Endothelial cell (in vitro differentiated cells): ENCODE measurements around the gene DESI2. TPM values are rescaled to one million over a fixed set of nuclear protein-coding genes. Genes with fewer than 3 reads are reported as not detected.
"Not testable (repeated sequence)": the region's sequence is repeated elsewhere in the genome, so short reads cannot be mapped to it uniquely, and the experiment has no call there.

Source experiments
- DNase-seq: peaks from one replicate; pipeline ENCODE4 v3.0.0; 2021; ENCODE audit warnings: low spot score
- H3K27ac Mint-ChIP-seq: one replicate; pipeline ENCODE4 v1.8.0; 2021; ENCODE audit warnings: mixed read lengths, inconsistent platforms; ENCODE audit not compliant: unreplicated experiment
- H3K27me3 Mint-ChIP-seq: one replicate; pipeline ENCODE4 v1.8.0; 2021; ENCODE audit warnings: mild to moderate bottlenecking, moderate library complexity, mixed read lengths, inconsistent platforms; ENCODE audit not compliant: unreplicated experiment
- H3K36me3 Mint-ChIP-seq: one replicate; pipeline ENCODE4 v1.8.0; 2021; ENCODE audit warnings: mild to moderate bottlenecking, low read depth, mixed read lengths, inconsistent platforms; ENCODE audit not compliant: unreplicated experiment
- H3K4me1 Mint-ChIP-seq: one replicate; pipeline ENCODE4 v1.8.0; 2021; ENCODE audit warnings: mild to moderate bottlenecking, mixed read lengths, inconsistent platforms; ENCODE audit not compliant: unreplicated experiment
- H3K4me3 Mint-ChIP-seq: one replicate; pipeline ENCODE4 v1.8.0; 2021; ENCODE audit warnings: mild to moderate bottlenecking, mixed read lengths, inconsistent platforms; ENCODE audit not compliant: unreplicated experiment
- H3K9me3 Mint-ChIP-seq: one replicate; pipeline ENCODE4 v1.8.0; 2021; ENCODE audit warnings: mixed read lengths, inconsistent platforms; ENCODE audit not compliant: unreplicated experiment
- CTCF ChIP-seq: fragments of 200-600 bp; sonication (generic); IDR thresholded peaks from one replicate; pipeline ENCODE4 v1.5.0; 2021; ENCODE audit warnings: antibody characterized with exemption; ENCODE audit not compliant: unreplicated experiment
- total RNA-seq: library from RNA; stranded (reverse); fragmentation: NEBNext Ultra II Directional; extraction: Animal tissue kit (Norgen Biotek cat#: 25700); gene quantifications from one replicate; pipeline ENCODE4 v1.2.1, GENCODE V29; 2021; ENCODE audit not compliant: unreplicated experiment

DESI2 gene
- total RNA-seq, 1 donor from 2014 or later: 52.5 TPM

- Mint-ChIP-seq H3K27ac (no peak overlapping the region), H3K4me1 (peaks cover 24% of the 10 kb centered on the region), H3K4me3 (no peak overlapping the region), H3K36me3 (peaks cover 34% of the 10 kb centered on the region), H3K27me3 (no peaks in the 10 kb centered on the region), H3K9me3 (no peaks in the 10 kb centered on the region)
- DNase-seq: no peak
- TF ChIP-seq CTCF: no peak
These were observed 7.7 kb downstream of the DESI2 start for GRCh38 chr1:244660595-244660994.

- not testable (repeated sequence) for H3K9me3 Mint-ChIP-seq, H3K4me3 Mint-ChIP-seq, DNase-seq, H3K27me3 Mint-ChIP-seq, H3K27ac Mint-ChIP-seq
- Mint-ChIP-seq H3K4me1 (peaks cover 19% of the 10 kb centered on the region), H3K36me3 (peaks cover 34% of the 10 kb centered on the region)
These were observed 8.8 kb downstream of the DESI2 start for GRCh38 chr1:244661569-244662312.

GRCh38 chr1:244662599-244662998, 9.7 kb downstream of the DESI2 start:
- H3K27me3 Mint-ChIP-seq: no peaks in the 10 kb centered on the region
- TF ChIP-seq CTCF: no peak
- H3K36me3 Mint-ChIP-seq: peaks cover 28% of the 10 kb centered on the region
- no peaks in the 10 kb centered on the region for H3K9me3 Mint-ChIP-seq
- no peak overlapping the region for H3K4me3 Mint-ChIP-seq
- DNase-seq: no peak
- H3K27ac Mint-ChIP-seq: no peak overlapping the region
- H3K4me1 Mint-ChIP-seq: peaks cover 10% of the 10 kb centered on the region

- DNase-seq: no peak
- no peak overlapping the region for H3K4me3 Mint-ChIP-seq
- peaks cover 14% of the 10 kb centered on the region for H3K36me3 Mint-ChIP-seq
- H3K9me3 Mint-ChIP-seq: no peaks in the 10 kb centered on the region
- no peak overlapping the region for H3K27ac Mint-ChIP-seq
- H3K4me1 Mint-ChIP-seq: no peaks in the 10 kb centered on the region
- TF ChIP-seq CTCF: no peak
- peaks cover 2% of the 10 kb centered on the region for H3K27me3 Mint-ChIP-seq
These were observed 11.4 kb downstream of the DESI2 start for GRCh38 chr1:244664353-244664752.

GRCh38 chr1:244665771-244666217, 12.9 kb downstream of the DESI2 start:
- Mint-ChIP-seq H3K27ac (no peak overlapping the region), H3K4me1 (no peaks in the 10 kb centered on the region), H3K36me3 (peaks cover 8% of the 10 kb centered on the region), H3K4me3 (no peak overlapping the region), H3K27me3 (peaks cover 2% of the 10 kb centered on the region), H3K9me3 (no peaks in the 10 kb centered on the region)
- no peak for DNase-seq
- no peak for TF ChIP-seq CTCF

- H3K4me3 Mint-ChIP-seq, H3K4me1 Mint-ChIP-seq, DNase-seq, H3K27me3 Mint-ChIP-seq, H3K9me3 Mint-ChIP-seq, H3K27ac Mint-ChIP-seq, H3K36me3 Mint-ChIP-seq: not testable (repeated sequence)
These were observed 13.9 kb downstream of the DESI2 start for GRCh38 chr1:244666672-244667418.
